Brain microvascular endothelial cell (primary cell): ENCODE data around the gene ARID4B.

Experiments
- DNase-seq: peaks from one replicate; pipeline ENCODE4 v3.0.0-alpha.2; 2020
- H3K27ac ChIP-seq: fragments of 250-450 bp; sonication (Bioruptor Pico); 2 replicates; pipeline ENCODE4 v1.5.1; 2020; ENCODE audit warnings: mild to moderate bottlenecking, moderate library complexity
- H3K27me3 ChIP-seq: fragments of 250-450 bp; sonication (Bioruptor Pico); replicated peaks from 2 replicates; pipeline ENCODE4 v1.5.1; 2020; ENCODE audit warnings: mild to moderate bottlenecking
- H3K36me3 ChIP-seq: fragments of 250-450 bp; sonication (Bioruptor Pico); replicated peaks from 2 replicates; pipeline ENCODE4 v1.5.1; 2020; ENCODE audit warnings: mild to moderate bottlenecking
- H3K4me3 ChIP-seq: 2 replicates; pipeline ENCODE4 v1.5.1; 2011; ENCODE audit warnings: low read depth, mild to moderate bottlenecking, control low read depth, low read length, moderate library complexity
- CTCF ChIP-seq: IDR thresholded peaks from 2 replicates; pipeline ENCODE4 v1.5.1; 2011; ENCODE audit warnings: low read depth, mild to moderate bottlenecking, moderate library complexity, low read length, control low read depth, inconsistent platforms; ENCODE audit errors: missing control alignments
- in situ Hi-C: cut with HindIII; loops from 2 replicates; pipeline ENCODE4 v1.10.0; 2017; ENCODE audit warnings: low sequenced_read_pairs, low pct_ligation_motif_present

The ARID4B gene

GRCh38 chr1:235343726-235344125, 15.7 kb upstream of the ARID4B start:
- Histone ChIP-seq H3K36me3 (peaks cover 7% of the 10 kb centered on the region), H3K27me3 (no peaks in the 10 kb centered on the region), H3K4me3 (no peak overlapping the region), H3K27ac (no peak overlapping the region)
- in situ Hi-C loops: no loop called here
- no peak for DNase-seq
- no peak for TF ChIP-seq CTCF

- no peaks in the 10 kb centered on the region for H3K27me3 ChIP-seq
- no peak overlapping the region for H3K27ac ChIP-seq
- in situ Hi-C loops: no loop called here
- H3K4me3 ChIP-seq: no peak overlapping the region
- no peak for TF ChIP-seq CTCF
- peaks cover 7% of the 10 kb centered on the region for H3K36me3 ChIP-seq
- DNase-seq: no peak
Measured at GRCh38 chr1:235342471-235342870, 14.5 kb upstream of the ARID4B start.

GRCh38 chr1:235342039-235342438, 14.1 kb upstream of the ARID4B start:
- Histone ChIP-seq H3K4me3 (no peak overlapping the region), H3K36me3 (peaks cover 7% of the 10 kb centered on the region), H3K27me3 (no peaks in the 10 kb centered on the region), H3K27ac (no peak overlapping the region)
- no peak for TF ChIP-seq CTCF
- in situ Hi-C loops: no loop called here
- no peak for DNase-seq

- Histone ChIP-seq H3K4me3 (no peak overlapping the region), H3K27ac (no peak overlapping the region), H3K36me3 (peaks cover 7% of the 10 kb centered on the region), H3K27me3 (no peaks in the 10 kb centered on the region)
- in situ Hi-C loops: no loop called here
- DNase-seq: no peak
- no peak for TF ChIP-seq CTCF
Measured at GRCh38 chr1:235341334-235341733, 13.4 kb upstream of the ARID4B start.

- no peak overlapping the region for H3K27ac ChIP-seq
- no peak for DNase-seq
- no peak overlapping the region for H3K4me3 ChIP-seq
- H3K27me3 ChIP-seq: no peaks in the 10 kb centered on the region
- no peak for TF ChIP-seq CTCF
- H3K36me3 ChIP-seq: peaks cover 5% of the 10 kb centered on the region
- in situ Hi-C loops: no loop called here
Measured at GRCh38 chr1:235339746-235340145, 11.8 kb upstream of the ARID4B start.

GRCh38 chr1:235336903-235337302, 8.9 kb upstream of the ARID4B start:
- no peak overlapping the region for H3K27ac ChIP-seq
- in situ Hi-C loops: no loop called here
- no peak for DNase-seq
- no peak for TF ChIP-seq CTCF
- no peaks in the 10 kb centered on the region for H3K36me3 ChIP-seq
- no peak overlapping the region for H3K4me3 ChIP-seq
- no peaks in the 10 kb centered on the region for H3K27me3 ChIP-seq
